ENCODE results near the gene CIC. TPM values are rescaled to one million over a fixed set of nuclear protein-coding genes. Genes with fewer than 3 reads are reported as not detected.

CIC gene
- total RNA-seq, 1 experiment from 2014 or later = 54.0 TPM

- Histone ChIP-seq H3K79me1 (ENCODE audit: insufficient read depth, low read depth, low read length, poor library complexity, severe bottlenecking) (no peaks in the 10 kb centered on the region), H3T11ph (ENCODE audit: low read length) (no peak overlapping the region), H3K4ac (ENCODE audit: low read depth, low read length) (no peak overlapping the region), H3K79me2 (ENCODE audit: insufficient read depth, low read length) (no peaks in the 10 kb centered on the region), H3K14ac (ENCODE audit: insufficient read depth, low read length) (no peak overlapping the region), H4K5ac (ENCODE audit: insufficient read length, low read depth, low read length) (no peak overlapping the region), H2BK120ac (ENCODE audit: low read depth, low read length, poor library complexity, severe bottlenecking) (no peak overlapping the region), H3K27ac (ENCODE audit: insufficient read length, low read depth, low read length) (no peak overlapping the region), H3K18ac (ENCODE audit: insufficient read length, low read depth, low read length) (no peak overlapping the region), H2AFZ (ENCODE audit: low read length) (no peak overlapping the region), H2BK20ac (ENCODE audit: low read depth, low read length, poor library complexity, severe bottlenecking) (no peak overlapping the region), H3K27me3 (ENCODE audit: insufficient read depth, low read length) (no peaks in the 10 kb centered on the region), H4K8ac (replicated peaks; ENCODE audit: insufficient read length, low read depth, low read length) (no peak overlapping the region), H3K56ac (ENCODE audit: insufficient read length, low read depth, low read length) (no peak overlapping the region), H2BK15ac (ENCODE audit: low read depth, low read length) (no peak overlapping the region), H2AK5ac (ENCODE audit: insufficient read length, low read length) (no peak overlapping the region), H3K4me2 (ENCODE audit: insufficient read depth, insufficient read length, low read length) (no peak overlapping the region), H3K9ac (ENCODE audit: extremely low read depth, insufficient read length, low read length) (no peak overlapping the region), H3K23ac (ENCODE audit: insufficient read length, low read depth, low read length) (no peak overlapping the region), H2BK12ac (ENCODE audit: insufficient read length, low read depth, low read length) (no peak overlapping the region), H4K20me1 (ENCODE audit: control insufficient read depth, insufficient read depth, insufficient read length) (no peaks in the 10 kb centered on the region), H2BK5ac (ENCODE audit: insufficient read length, low read length) (no peak overlapping the region), H3K23me2 (ENCODE audit: insufficient read length, low read depth, low read length, poor library complexity, severe bottlenecking) (peaks cover 3% of the 10 kb centered on the region), H3K4me1 (ENCODE audit: insufficient read depth, low read length) (no peaks in the 10 kb centered on the region), H4K91ac (ENCODE audit: insufficient read length, low read depth, low read length) (no peak overlapping the region), H3K9me3 (ENCODE audit: control insufficient read depth, low read depth, low read length) (no peaks in the 10 kb centered on the region)
- peaks cover 3 to 34% of the 10 kb centered on the region in 2 experiments for H3K4me1 Mint-ChIP-seq
- H3K4me3 Mint-ChIP-seq = no peak overlapping the region
- H3K27ac Mint-ChIP-seq = peak overlapping the region; percentile 33 to 93 (median 64); a peak in 4 of 7 replicates
- TF ChIP-seq CTCF (conservative IDR thresholded peaks at IDR 0.05) = peak; percentile 11; the same call in 1 of the 3 replicates
- H3K36me3 Mint-ChIP-seq (ENCODE audit: insufficient read depth in 1 of 3, low read depth in 3 of 3) = peaks cover 19 to 59% (median 44%) of the 10 kb centered on the region in 3 experiments; a peak in 6 of 7 replicates
- no CpG with 5 or more reads among the region's 5 CpGs for WGBS (ENCODE audit: extremely low coverage, insufficient read length, low lambda C conversion rate)
- no peaks in the 10 kb centered on the region for H3K27me3 Mint-ChIP-seq (ENCODE audit: low read depth)
- no peaks in the 10 kb centered on the region for H3K9me3 Mint-ChIP-seq
- DNase-seq = no peak
Observed at GRCh38 chr19:42295342-42295741, 26.3 kb downstream of the CIC start.
